DND-41 (cell line): ENCODE measurements around the gene PEPD.

Experiments used
- CTCF ChIP-seq: IDR thresholded peaks from 2 replicates; pipeline ENCODE4 v1.5.1; 2012; ENCODE audit warnings: borderline replicate concordance, low read length, moderate library complexity, mild to moderate bottlenecking; ENCODE audit not compliant: poor library complexity, severe bottlenecking; ENCODE audit errors: extremely low read depth
- EZH2 ChIP-seq: IDR thresholded peaks from 3 replicates; pipeline ENCODE4 v1.6.1; 2012; ENCODE audit warnings: borderline replicate concordance, low read depth, mild to moderate bottlenecking, moderate library complexity, low read length, inconsistent platforms; ENCODE audit not compliant: severe bottlenecking

- TF ChIP-seq CTCF (no peak), EZH2 (no peak)
Observed at GRCh38 chr19:33471111-33471996, 50.2 kb downstream of the PEPD start.
